Renal cortical epithelial cell (primary cell): ENCODE measurements around the gene THRB. TPM values are rescaled to one million over a fixed set of nuclear protein-coding genes. Genes with fewer than 3 reads are reported as not detected.

Experiments used
- DNase-seq: peaks from one replicate; pipeline ENCODE4 v3.0.0-alpha.2; 2011; ENCODE audit warnings: low read depth
- total RNA-seq: library from RNA; depleted of rRNA; stranded (reverse); fragments of >200 nt; gene quantifications from 2 replicates; pipeline ENCODE4 v1.2.3, GENCODE V29; 2014

Gene THRB
- total RNA-seq, 1 donor from 2014 or later = 46.1 TPM

GRCh38 chr3:24185738-24186384, 308.8 kb downstream of the THRB start:
- peak; percentile 65 for DNase-seq

GRCh38 chr3:24184528-24185176, 310.0 kb downstream of the THRB start:
- DNase-seq = no peak

- no peak for DNase-seq
These were observed 311.9 kb downstream of the THRB start for GRCh38 chr3:24182756-24183155.

- DNase-seq = no peak
These were observed 313.4 kb downstream of the THRB start for GRCh38 chr3:24181256-24181655.

GRCh38 chr3:24180616-24181015, 314.0 kb downstream of the THRB start:
- DNase-seq = no peak

- no peak for DNase-seq
These were observed 317.4 kb downstream of the THRB start for GRCh38 chr3:24177201-24177600.

- DNase-seq = no peak
These were observed 320.0 kb downstream of the THRB start for GRCh38 chr3:24174614-24175013.

GRCh38 chr3:24168977-24169376, 325.7 kb downstream of the THRB start:
- DNase-seq = no peak

- DNase-seq = no peak
These were observed 327.2 kb downstream of the THRB start for GRCh38 chr3:24167429-24167828.

- no peak for DNase-seq
These were observed 328.1 kb downstream of the THRB start for GRCh38 chr3:24166515-24166914.

GRCh38 chr3:24165603-24165982, 329.1 kb downstream of the THRB start:
- no peak for DNase-seq

GRCh38 chr3:24164967-24165602, 329.6 kb downstream of the THRB start:
- DNase-seq = no peak

- no peak for DNase-seq
These were observed 331.7 kb downstream of the THRB start for GRCh38 chr3:24162929-24163328.

GRCh38 chr3:24161841-24162240, 332.8 kb downstream of the THRB start:
- DNase-seq = no peak

- no peak for DNase-seq
These were observed 334.1 kb downstream of the THRB start for GRCh38 chr3:24160424-24161095.

- no peak for DNase-seq
These were observed 335.7 kb downstream of the THRB start for GRCh38 chr3:24158761-24159454.

GRCh38 chr3:24157106-24157505, 337.5 kb downstream of the THRB start:
- no peak for DNase-seq

GRCh38 chr3:24156466-24156865, 338.2 kb downstream of the THRB start:
- peak; percentile 70 for DNase-seq

GRCh38 chr3:24155276-24155675, 339.4 kb downstream of the THRB start:
- DNase-seq = peak; percentile 42

GRCh38 chr3:24154781-24155180, 339.9 kb downstream of the THRB start:
- no peak for DNase-seq

GRCh38 chr3:24154013-24154695, 340.5 kb downstream of the THRB start:
- no peak for DNase-seq

GRCh38 chr3:24151594-24151993, 343.1 kb downstream of the THRB start:
- no peak for DNase-seq
